Measurements from ENCODE around the gene TGFB2. TPM values are rescaled to one million over a fixed set of nuclear protein-coding genes. Genes with fewer than 3 reads are reported as not detected.

The TGFB2 gene
- total RNA-seq, 1 experiment from 2014 or later: not detected

DNA sequence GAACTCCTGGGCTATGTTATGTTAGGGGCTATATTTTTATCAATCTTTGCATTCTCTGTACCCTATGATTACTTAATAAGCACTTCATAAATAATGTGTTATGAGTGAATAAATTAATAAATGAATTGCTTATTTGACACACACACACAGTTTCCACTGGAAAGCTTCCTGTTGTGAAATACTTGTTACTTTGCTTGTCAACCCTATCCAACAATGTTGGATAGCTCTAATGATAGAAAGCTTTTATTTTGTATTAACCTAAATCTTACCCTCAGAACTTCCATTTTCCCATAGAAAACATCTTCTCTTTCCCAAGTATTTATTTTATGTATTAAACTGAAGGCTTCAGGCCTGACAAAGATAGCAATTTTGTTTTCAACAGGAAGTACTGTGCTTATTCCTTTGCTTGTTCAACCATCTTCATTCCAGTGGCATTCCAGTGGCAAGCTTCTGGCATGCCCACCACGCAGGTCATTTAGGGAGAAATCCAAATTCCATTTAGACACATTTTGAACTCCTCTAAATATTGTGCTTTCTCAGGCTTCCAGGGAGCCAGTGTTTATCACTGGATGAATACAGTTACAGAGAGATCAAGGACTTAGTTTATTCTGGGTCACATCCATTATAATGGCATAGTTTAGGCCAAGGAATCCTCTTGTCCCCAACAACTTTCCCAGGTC lies 134.4 kb downstream of the TGFB2 start:
- no peak overlapping the region for H2AFZ ChIP-seq (ENCODE audit: low read length)
- no peak overlapping the region for H2AK5ac ChIP-seq (ENCODE audit: insufficient read length, low read length)
- H3K18ac ChIP-seq (ENCODE audit: insufficient read length, low read depth, low read length): no peak overlapping the region
- no peak overlapping the region for H4K8ac ChIP-seq (replicated peaks; ENCODE audit: insufficient read length, low read depth, low read length)
- no peaks in the 10 kb centered on the region for H3K79me2 ChIP-seq (ENCODE audit: insufficient read depth, low read length)
- H4K20me1 ChIP-seq (ENCODE audit: control insufficient read depth, insufficient read depth, insufficient read length): no peaks in the 10 kb centered on the region
- H3T11ph ChIP-seq (ENCODE audit: low read length): no peak overlapping the region
- H3K9ac ChIP-seq (ENCODE audit: extremely low read depth, insufficient read length, low read length): no peak overlapping the region
- H2BK20ac ChIP-seq (ENCODE audit: low read depth, low read length, poor library complexity, severe bottlenecking): no peak overlapping the region
- no peak overlapping the region for H2BK12ac ChIP-seq (ENCODE audit: insufficient read length, low read depth, low read length)
- no peaks in the 10 kb centered on the region for H3K4me1 ChIP-seq (ENCODE audit: insufficient read depth, low read length)
- no CpG with 5 or more reads among the region's 1 CpG for WGBS (ENCODE audit: extremely low coverage, insufficient read length, low lambda C conversion rate)
- H3K4me3 Mint-ChIP-seq: no peak overlapping the region
- no peaks in the 10 kb centered on the region for H3K79me1 ChIP-seq (ENCODE audit: insufficient read depth, low read depth, low read length, poor library complexity, severe bottlenecking)
- DNase-seq: no peak
- H3K4me1 Mint-ChIP-seq: peaks cover 6 to 8% of the 10 kb centered on the region in 2 experiments; a peak in 3 of 4 replicates
- H2BK120ac ChIP-seq (ENCODE audit: low read depth, low read length, poor library complexity, severe bottlenecking): no peak overlapping the region
- no peak overlapping the region for H3K27ac Mint-ChIP-seq
- no peaks in the 10 kb centered on the region for H3K36me3 Mint-ChIP-seq (ENCODE audit: insufficient read depth in 1 of 3, low read depth in 3 of 3)
- no peak overlapping the region for H2BK15ac ChIP-seq (ENCODE audit: low read depth, low read length)
- no peak overlapping the region for H3K23ac ChIP-seq (ENCODE audit: insufficient read length, low read depth, low read length)
- H3K27me3 ChIP-seq (ENCODE audit: insufficient read depth, low read length): no peaks in the 10 kb centered on the region
- no peaks in the 10 kb centered on the region for H3K9me3 ChIP-seq (ENCODE audit: control insufficient read depth, low read depth, low read length)
- H3K27ac ChIP-seq (ENCODE audit: insufficient read length, low read depth, low read length): no peak overlapping the region
- no peak overlapping the region for H3K4me2 ChIP-seq (ENCODE audit: insufficient read depth, insufficient read length, low read length)
- no peak overlapping the region for H3K14ac ChIP-seq (ENCODE audit: insufficient read depth, low read length)
- H2BK5ac ChIP-seq (ENCODE audit: insufficient read length, low read length): no peak overlapping the region
- no peak overlapping the region for H3K4ac ChIP-seq (ENCODE audit: low read depth, low read length)
- H3K23me2 ChIP-seq (ENCODE audit: insufficient read length, low read depth, low read length, poor library complexity, severe bottlenecking): no peaks in the 10 kb centered on the region
- no peak overlapping the region for H4K5ac ChIP-seq (ENCODE audit: insufficient read length, low read depth, low read length)
- H4K91ac ChIP-seq (ENCODE audit: insufficient read length, low read depth, low read length): no peak overlapping the region
- TF ChIP-seq, protein P1, sequence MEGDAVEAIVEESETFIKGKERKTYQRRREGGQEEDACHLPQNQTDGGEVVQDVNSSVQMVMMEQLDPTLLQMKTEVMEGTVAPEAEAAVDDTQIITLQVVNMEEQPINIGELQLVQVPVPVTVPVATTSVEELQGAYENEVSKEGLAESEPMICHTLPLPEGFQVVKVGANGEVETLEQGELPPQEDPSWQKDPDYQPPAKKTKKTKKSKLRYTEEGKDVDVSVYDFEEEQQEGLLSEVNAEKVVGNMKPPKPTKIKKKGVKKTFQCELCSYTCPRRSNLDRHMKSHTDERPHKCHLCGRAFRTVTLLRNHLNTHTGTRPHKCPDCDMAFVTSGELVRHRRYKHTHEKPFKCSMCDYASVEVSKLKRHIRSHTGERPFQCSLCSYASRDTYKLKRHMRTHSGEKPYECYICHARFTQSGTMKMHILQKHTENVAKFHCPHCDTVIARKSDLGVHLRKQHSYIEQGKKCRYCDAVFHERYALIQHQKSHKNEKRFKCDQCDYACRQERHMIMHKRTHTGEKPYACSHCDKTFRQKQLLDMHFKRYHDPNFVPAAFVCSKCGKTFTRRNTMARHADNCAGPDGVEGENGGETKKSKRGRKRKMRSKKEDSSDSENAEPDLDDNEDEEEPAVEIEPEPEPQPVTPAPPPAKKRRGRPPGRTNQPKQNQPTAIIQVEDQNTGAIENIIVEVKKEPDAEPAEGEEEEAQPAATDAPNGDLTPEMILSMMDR (conservative IDR thresholded peaks at IDR 0.05): no peak
- H3K56ac ChIP-seq (ENCODE audit: insufficient read length, low read depth, low read length): no peak overlapping the region
- no peaks in the 10 kb centered on the region for H3K9me3 Mint-ChIP-seq
- no peaks in the 10 kb centered on the region for H3K27me3 Mint-ChIP-seq (ENCODE audit: low read depth)
